ENCODE measurements around the gene CLSTN1. TPM values are rescaled to one million over a fixed set of nuclear protein-coding genes. Genes with fewer than 3 reads are reported as not detected.
"Not testable (repeated sequence)": the region's sequence is repeated elsewhere in the genome, so short reads cannot be mapped to it uniquely, and the experiment has no call there.

The CLSTN1 gene
- total RNA-seq, 2 donors from 2014 or later: 41.7 to 55.5 TPM

DNA sequence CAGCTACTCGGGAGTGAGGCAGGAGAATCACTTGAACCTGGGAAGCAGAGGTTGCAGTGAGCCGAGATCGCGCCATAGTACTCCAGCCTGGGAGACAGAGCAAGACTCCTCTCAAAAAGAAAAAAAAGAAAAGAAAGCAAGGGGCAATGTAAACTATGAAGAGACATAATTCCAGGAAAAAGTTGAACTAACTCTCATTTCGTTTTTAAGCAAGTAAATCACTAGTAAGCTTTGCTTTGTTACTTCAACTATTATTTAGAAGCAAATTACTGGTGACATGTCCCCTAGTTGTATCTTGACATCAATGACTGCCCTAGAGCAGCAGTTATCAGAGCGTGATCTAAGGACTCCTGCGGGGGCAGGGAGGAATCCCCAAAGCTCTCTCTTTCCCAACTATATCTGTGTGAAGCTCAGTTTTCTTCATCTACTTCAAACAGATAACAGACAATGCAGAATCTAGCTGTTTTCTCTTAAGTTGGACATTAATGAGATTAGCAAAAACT is 18.7 kb downstream of the CLSTN1 start:
- Mint-ChIP-seq H3K36me3 (ENCODE audit: low read depth) (no peaks in the 10 kb centered on the region), H3K27ac (no peak overlapping the region), H3K9me3 (no peaks in the 10 kb centered on the region), H3K4me1 (peaks cover 9% of the 10 kb centered on the region), H3K4me3 (no peak overlapping the region), H3K27me3 (no peaks in the 10 kb centered on the region)
- no peak for ATAC-seq (replicated peaks)

DNA sequence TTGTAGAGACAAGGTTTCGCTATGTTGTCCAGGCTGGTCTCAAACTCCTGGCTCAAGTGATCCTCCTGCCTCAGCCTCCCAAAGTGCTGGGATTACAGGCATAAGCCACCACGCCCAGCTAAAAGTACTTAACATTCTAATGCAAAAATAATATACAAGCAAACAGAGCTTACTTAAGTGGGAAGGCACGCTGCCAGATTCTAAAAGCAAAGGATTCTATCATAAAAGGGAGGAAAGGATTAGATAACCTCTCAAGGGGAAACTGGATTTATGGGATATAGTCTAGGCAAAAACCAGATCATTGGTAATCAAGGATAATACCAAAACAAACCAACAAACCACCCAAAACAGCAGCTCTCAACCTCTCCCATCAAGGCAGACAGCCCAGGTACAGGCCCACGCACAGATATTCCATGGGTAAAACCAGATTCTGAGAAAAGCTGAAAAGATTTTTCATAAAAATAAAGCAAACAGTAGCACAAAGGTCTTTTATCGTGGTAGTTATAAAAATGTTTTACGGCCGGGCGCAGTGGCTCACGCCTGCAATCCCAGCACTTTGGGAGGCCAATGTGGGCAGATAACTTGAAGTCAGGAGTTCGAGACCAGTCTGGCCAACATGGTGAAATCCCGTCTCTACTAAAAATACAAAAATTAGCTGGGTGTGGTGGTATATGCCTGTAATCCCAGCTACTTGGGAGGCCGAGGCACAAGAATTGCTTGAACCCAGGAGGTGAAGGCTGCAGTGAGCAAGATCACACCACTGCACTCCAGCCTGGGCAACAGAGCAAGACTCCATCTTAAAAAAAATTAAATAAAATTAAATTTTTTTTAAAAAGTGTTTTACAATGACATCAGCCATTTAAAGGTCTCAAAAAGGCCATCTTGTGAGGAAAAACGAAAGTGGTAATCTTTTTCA is 20.5 kb downstream of the CLSTN1 start:
- not testable (repeated sequence) for H3K4me3 Mint-ChIP-seq; H3K27me3 Mint-ChIP-seq; H3K27ac Mint-ChIP-seq; H3K9me3 Mint-ChIP-seq; ATAC-seq (replicated peaks); H3K4me1 Mint-ChIP-seq; H3K36me3 Mint-ChIP-seq (ENCODE audit: low read depth)

DNA sequence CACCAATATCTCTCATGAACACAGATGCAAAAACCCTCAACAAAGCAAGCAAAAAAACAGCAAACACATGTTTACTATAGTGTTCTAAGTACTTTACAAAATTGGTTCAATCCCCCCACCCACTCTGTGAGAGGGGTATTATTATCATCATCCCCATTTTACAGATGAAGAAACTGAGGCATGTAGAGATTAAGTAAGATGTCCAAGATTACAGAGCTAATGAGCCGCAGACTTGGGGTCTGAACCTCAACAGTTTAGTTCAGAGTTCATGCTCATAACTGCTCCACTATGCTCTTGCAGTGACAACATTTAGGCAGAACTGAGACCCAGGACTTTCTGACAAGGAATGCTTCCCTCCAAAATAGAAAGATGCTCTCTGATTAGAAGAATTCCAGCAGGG is 21.9 kb downstream of the CLSTN1 start:
- H3K9me3 Mint-ChIP-seq: no peaks in the 10 kb centered on the region
- no peaks in the 10 kb centered on the region for H3K36me3 Mint-ChIP-seq (ENCODE audit: low read depth)
- ATAC-seq (replicated peaks): no peak
- H3K27me3 Mint-ChIP-seq: no peaks in the 10 kb centered on the region
- peaks cover 15% of the 10 kb centered on the region for H3K4me1 Mint-ChIP-seq
- H3K27ac Mint-ChIP-seq: no peak overlapping the region
- H3K4me3 Mint-ChIP-seq: no peak overlapping the region

DNA sequence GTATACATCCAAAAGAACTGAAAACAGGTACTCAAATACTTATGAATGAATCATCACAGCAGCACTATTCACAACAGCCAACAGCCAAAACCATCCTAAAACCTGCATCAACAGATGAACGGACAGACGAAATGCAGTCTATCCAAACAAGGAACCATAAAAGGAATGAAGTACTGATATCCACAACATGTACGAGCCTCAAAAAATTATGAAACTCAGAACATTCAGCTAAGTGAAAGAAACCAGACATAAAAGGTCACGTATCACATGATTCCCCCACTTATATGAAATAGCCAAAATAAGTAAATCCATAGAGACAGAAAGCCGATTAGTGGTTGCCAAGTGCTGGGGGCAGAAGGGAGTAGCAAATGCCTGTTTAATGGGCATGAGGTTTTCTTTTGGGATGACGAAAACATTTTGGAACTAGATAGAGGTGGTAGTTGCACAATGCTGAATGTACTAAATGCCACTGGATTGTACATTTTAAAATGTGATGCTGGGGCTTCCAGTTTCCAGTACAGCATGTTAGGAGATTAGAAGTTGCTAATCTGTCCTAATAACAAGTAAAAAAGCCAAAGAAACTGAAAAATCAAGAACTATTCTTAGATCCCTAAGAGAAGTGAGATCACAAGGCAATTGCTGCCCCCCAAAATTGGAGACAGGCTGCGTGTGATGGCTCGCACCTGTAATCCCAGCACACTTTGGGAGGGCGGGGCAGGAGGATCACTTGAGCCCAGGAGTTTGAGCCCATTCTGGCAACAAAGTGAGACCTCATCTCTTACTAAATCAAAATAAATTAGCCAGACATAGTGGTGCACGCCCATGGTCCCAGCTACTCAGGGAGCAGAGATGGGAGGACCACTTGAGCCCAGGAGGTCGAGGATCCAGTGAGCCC is 25.3 kb downstream of the CLSTN1 start:
- H3K4me3 Mint-ChIP-seq: peak overlapping the region; percentile 49
- no peaks in the 10 kb centered on the region for H3K36me3 Mint-ChIP-seq (ENCODE audit: low read depth)
- no peak overlapping the region for H3K27ac Mint-ChIP-seq
- H3K4me1 Mint-ChIP-seq: peaks cover 27% of the 10 kb centered on the region
- H3K9me3 Mint-ChIP-seq: no peaks in the 10 kb centered on the region
- no peaks in the 10 kb centered on the region for H3K27me3 Mint-ChIP-seq
- peak; percentile 43 for ATAC-seq (replicated peaks)

DNA sequence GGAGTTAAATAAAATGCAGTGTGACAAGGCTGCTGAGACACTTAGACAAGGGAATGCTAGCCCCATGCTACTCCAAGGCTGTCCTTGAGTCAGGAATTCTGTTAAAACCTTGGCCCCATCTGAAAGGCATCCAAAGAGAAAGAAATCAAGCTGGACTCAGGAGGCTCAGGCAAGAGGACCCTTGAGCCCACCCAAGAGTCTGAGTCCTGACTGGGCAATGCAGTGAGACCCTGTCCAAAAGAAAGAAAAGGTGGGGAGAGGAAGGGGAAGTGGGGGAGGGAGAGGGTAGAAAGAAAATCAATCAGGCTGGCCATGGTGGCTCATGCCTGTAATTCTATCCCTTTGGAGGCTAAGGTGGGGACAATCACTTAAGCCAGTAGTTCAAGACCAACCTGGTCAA is 26.7 kb downstream of the CLSTN1 start:
- H3K4me1 Mint-ChIP-seq: peaks cover 32% of the 10 kb centered on the region
- H3K9me3 Mint-ChIP-seq: no peaks in the 10 kb centered on the region
- no peaks in the 10 kb centered on the region for H3K36me3 Mint-ChIP-seq (ENCODE audit: low read depth)
- ATAC-seq (replicated peaks): no peak
- peak overlapping the region; percentile 49 for H3K4me3 Mint-ChIP-seq
- H3K27me3 Mint-ChIP-seq: no peaks in the 10 kb centered on the region
- H3K27ac Mint-ChIP-seq: peak overlapping the region; percentile 26

DNA sequence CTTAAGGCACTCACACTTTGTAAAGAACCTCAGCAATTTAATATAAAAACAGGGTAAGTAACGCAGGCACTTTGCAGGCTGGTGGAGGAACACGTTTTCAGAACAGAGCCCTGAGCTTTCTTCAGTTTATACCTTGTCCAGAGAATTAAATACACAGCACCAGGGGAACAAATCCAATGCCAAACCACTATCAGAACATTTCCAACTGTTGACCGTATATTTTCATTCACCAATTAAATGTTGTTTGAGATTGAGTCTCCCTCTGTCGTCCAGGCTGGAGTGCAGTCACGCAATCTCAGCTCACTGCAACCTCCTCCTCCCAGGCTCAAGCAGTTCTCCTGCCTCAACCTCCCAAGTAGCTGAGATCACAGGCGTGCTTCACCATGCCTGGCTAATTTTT is 29.7 kb downstream of the CLSTN1 start:
- H3K4me1 Mint-ChIP-seq: peaks cover 37% of the 10 kb centered on the region
- ATAC-seq (replicated peaks): no peak
- H3K27me3 Mint-ChIP-seq: no peaks in the 10 kb centered on the region

DNA sequence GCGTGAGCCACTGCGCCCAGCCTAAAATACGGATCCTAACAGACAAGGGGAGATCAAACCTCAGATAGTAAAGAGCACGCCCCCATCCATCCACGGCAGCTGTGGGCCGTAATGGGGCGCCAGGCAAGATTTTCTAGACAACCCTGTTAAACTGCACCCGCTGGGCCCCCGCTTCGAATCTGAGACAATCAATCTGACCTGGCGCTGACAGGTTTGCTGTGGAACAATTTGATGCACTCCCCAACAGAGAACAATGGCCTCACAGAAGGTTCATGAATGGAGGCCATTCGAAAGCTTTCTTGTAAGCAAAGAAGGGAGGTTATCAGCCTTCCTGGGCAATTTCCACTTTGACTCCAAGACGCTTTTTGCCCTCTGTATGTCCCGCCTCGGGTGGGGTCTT is 30.5 kb downstream of the CLSTN1 start:
- Mint-ChIP-seq H3K27ac (no peak overlapping the region), H3K36me3 (ENCODE audit: low read depth) (no peaks in the 10 kb centered on the region), H3K27me3 (no peaks in the 10 kb centered on the region), H3K4me3 (no peak overlapping the region), H3K4me1 (peaks cover 32% of the 10 kb centered on the region), H3K9me3 (no peaks in the 10 kb centered on the region)
- no peak for ATAC-seq (replicated peaks)

More for the DNA sequence above, 29.7 kb downstream of the CLSTN1 start:
- no peak overlapping the region for H3K4me3 Mint-ChIP-seq
- H3K36me3 Mint-ChIP-seq (ENCODE audit: low read depth): no peaks in the 10 kb centered on the region
- no peaks in the 10 kb centered on the region for H3K9me3 Mint-ChIP-seq
- H3K27ac Mint-ChIP-seq: no peak overlapping the region

DNA sequence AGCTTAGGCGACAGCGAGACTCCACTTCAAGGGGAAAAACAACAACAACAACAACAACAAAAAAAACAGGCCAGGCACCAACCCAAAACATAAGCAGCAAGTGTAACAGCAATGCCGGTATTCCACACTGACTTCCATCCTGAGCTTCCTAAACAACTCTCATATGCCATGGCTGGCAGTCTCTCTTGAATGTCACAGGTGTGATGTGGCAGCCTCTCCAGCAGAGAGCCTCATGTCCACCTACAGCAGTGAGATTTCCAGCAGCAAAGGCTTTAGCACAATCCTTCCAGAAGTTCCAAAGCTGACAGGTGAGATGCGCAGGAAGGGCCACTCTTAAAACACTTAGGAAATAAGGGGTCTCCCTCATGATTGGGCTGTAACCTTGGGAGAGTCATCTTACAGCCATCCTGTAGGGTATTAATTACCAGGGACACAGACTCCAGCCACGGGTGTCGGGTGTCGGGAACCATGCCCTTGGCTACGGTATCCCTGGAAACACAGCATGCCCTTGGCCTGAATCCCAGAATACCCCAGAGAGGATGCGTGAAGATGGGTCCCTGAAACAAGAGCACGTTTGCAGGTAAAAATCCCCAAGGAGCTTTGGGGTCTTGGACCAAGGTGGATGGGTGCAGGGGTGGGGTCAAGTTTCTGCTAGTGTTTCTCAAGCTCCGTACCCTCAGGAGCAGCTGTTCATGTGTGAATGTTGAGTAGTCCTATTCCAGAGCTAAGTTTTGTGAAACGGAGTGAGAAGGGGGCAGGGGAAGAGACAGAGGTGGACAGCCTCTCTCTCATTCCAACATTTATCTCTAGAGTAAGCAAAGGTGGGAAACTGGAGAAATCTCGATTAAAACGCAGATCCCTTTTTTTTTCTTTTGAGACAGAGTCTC is 31.4 kb downstream of the CLSTN1 start:
- no peaks in the 10 kb centered on the region for H3K36me3 Mint-ChIP-seq (ENCODE audit: low read depth)
- no peaks in the 10 kb centered on the region for H3K9me3 Mint-ChIP-seq
- no peak overlapping the region for H3K4me3 Mint-ChIP-seq
- H3K27me3 Mint-ChIP-seq: no peaks in the 10 kb centered on the region
- ATAC-seq (replicated peaks): no peak
- H3K4me1 Mint-ChIP-seq: peaks cover 32% of the 10 kb centered on the region
- no peak overlapping the region for H3K27ac Mint-ChIP-seq

DNA sequence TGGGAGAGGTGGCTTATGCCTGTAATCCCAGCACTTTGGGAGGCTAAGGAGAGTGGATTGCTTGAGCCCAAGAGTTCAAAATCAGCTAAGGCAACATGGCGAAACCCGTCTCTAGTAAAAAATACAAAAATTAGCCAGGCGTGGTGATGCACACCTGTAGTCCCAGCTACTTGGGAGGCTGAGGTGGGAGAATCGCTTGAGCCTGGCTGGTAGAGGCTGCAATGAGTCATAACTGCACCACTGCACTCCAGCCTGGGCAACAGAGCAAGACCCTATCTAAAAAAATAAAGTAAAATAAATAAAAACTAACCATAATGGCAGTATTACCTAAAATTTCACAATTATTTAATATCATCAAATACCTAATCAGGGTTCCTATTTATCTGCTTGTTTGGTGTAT is 34.1 kb downstream of the CLSTN1 start:
- H3K36me3 Mint-ChIP-seq (ENCODE audit: low read depth); H3K27ac Mint-ChIP-seq; H3K4me3 Mint-ChIP-seq; H3K9me3 Mint-ChIP-seq; H3K27me3 Mint-ChIP-seq; ATAC-seq (replicated peaks): not testable (repeated sequence)
- H3K4me1 Mint-ChIP-seq: peaks cover 27% of the 10 kb centered on the region

DNA sequence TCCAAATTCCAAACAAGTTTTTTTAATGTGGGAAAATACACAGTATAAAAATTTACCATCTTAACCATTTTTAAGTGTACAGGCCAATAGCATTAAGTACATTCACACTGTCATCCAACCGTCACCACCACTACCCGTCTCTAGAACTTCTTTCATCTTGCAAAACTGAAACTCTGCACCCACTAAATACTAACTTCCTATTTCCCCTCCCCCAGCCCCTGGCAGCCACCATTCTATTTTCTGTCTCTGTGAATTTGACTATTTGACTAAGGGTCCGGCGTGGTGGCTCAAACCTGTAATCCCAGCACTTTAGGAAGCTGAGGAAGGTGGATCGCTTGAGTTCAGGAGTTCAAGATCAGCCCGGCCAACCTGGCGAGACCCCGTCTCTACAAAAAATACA is 36.1 kb downstream of the CLSTN1 start:
- Mint-ChIP-seq H3K4me1 (peaks cover 25% of the 10 kb centered on the region), H3K9me3 (no peaks in the 10 kb centered on the region)

DNA sequence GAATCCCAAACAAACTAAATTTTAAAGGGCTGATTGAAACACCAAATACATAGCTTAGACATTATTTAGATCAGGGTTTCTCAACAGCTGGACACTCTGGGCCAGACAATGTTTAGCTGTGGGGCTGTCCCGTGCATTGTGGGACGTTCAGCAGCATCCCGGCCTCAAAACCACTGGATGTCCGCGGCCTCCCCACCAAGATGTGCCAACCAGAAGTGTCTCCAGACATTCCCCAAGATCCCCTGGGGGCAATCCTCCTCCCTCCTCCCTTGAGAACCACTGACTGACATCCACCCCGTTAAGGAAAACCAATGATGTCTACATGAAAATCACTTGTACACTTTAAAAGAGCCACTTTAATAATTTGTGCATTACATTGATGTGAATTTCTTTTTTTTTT is 38.4 kb downstream of the CLSTN1 start:
- Mint-ChIP-seq H3K4me3 (no peak overlapping the region), H3K4me1 (peaks cover 19% of the 10 kb centered on the region), H3K9me3 (no peaks in the 10 kb centered on the region), H3K36me3 (ENCODE audit: low read depth) (no peaks in the 10 kb centered on the region), H3K27ac (no peak overlapping the region), H3K27me3 (no peaks in the 10 kb centered on the region)
- ATAC-seq (replicated peaks): no peak

More for the DNA sequence above, 36.1 kb downstream of the CLSTN1 start:
- no peaks in the 10 kb centered on the region for H3K27me3 Mint-ChIP-seq
- peak overlapping the region; percentile 85 for H3K27ac Mint-ChIP-seq
- H3K4me3 Mint-ChIP-seq: peak overlapping the region; percentile 81
- peak; percentile 97 for ATAC-seq (replicated peaks)
- H3K36me3 Mint-ChIP-seq (ENCODE audit: low read depth): no peaks in the 10 kb centered on the region

DNA sequence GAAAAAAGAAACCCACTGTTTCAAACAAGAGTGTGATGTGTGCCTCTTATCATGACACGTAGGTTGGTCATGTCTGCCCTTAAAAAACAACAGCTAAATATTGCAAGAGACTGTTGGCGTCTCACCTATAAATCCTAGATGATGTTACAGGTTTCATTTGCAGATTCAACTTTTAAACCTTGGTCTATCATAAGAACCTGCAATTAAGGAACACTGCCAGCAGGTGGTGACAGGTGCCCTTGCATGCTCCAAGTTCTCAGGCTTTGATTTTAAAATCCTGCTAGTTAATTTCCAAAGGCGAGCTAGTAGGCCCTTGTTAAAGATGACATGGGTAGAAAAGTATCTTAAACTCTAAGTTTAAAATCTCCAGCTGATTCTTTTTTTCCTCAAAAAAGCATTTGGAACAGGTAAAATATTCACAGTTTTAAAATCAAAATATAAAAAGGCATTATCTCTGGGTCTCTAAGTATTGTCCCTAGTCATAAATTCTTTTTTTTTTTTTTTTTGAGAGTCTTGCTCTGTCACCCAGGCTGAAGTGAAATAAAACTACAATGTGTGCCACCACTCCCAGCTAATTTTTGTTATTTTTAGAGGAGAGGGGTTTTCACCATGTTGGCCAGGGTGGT is 39.1 kb downstream of the CLSTN1 start:
- peaks cover 19% of the 10 kb centered on the region for H3K4me1 Mint-ChIP-seq
- ATAC-seq (replicated peaks): peak; percentile 17
- no peak overlapping the region for H3K27ac Mint-ChIP-seq
- no peaks in the 10 kb centered on the region for H3K27me3 Mint-ChIP-seq
- no peak overlapping the region for H3K4me3 Mint-ChIP-seq
- H3K36me3 Mint-ChIP-seq (ENCODE audit: low read depth): no peaks in the 10 kb centered on the region
- no peaks in the 10 kb centered on the region for H3K9me3 Mint-ChIP-seq

DNA sequence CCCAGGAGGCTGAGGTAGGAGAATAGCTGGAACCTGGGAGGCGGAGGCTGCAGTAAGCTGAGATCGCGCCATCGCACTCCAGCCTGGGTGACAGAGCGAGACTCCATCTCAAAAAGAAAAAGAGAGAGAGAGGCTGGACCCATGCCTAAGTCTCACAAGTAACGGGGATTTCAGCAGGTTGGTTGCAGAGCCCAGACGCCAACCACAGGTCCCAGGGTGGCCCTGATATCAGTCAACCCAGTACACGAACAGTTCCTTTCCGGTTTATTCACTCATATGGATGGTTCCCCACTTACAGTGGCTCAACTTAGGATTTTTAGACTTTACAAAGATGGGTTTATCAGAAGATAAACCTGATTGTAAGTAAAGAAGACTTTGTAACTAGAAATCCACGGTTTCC is 40.9 kb downstream of the CLSTN1 start:
- no peak overlapping the region for H3K4me3 Mint-ChIP-seq
- H3K4me1 Mint-ChIP-seq: peaks cover 14% of the 10 kb centered on the region
- no peaks in the 10 kb centered on the region for H3K36me3 Mint-ChIP-seq (ENCODE audit: low read depth)
- no peaks in the 10 kb centered on the region for H3K27me3 Mint-ChIP-seq
- no peak overlapping the region for H3K27ac Mint-ChIP-seq
- H3K9me3 Mint-ChIP-seq: no peaks in the 10 kb centered on the region
- ATAC-seq (replicated peaks): no peak
